PFSK-1 (cell line): Measurements from ENCODE around the gene HGFAC.

Experiments
- FOXP2 ChIP-seq: optimal IDR thresholded peaks from 2 replicates; pipeline ENCODE3; 2011; ENCODE audit warnings: borderline replicate concordance, control low read depth, inconsistent platforms; ENCODE audit not compliant: insufficient read depth; ENCODE audit errors: extremely low read length, extremely low read depth
- POLR2AphosphoS5 ChIP-seq: IDR thresholded peaks from 2 replicates; pipeline ENCODE4 v1.6.1; 2012; ENCODE audit warnings: low read depth, mild to moderate bottlenecking, control low read depth, low read length, moderate library complexity
- SIN3A ChIP-seq: IDR thresholded peaks from 2 replicates; pipeline ENCODE4 v1.6.1; 2012; ENCODE audit warnings: mild to moderate bottlenecking, low read length, moderate library complexity, borderline replicate concordance; ENCODE audit not compliant: insufficient read depth
- TAF1 ChIP-seq: IDR thresholded peaks from 2 replicates; pipeline ENCODE4 v1.6.1; 2012; ENCODE audit warnings: low read length, control low read depth, borderline replicate concordance; ENCODE audit not compliant: insufficient read depth
- TF ChIP-seq, protein P1 (sequence below), 2 experiments: IDR thresholded peaks; 2 replicates each; pipeline versions ENCODE4 v1.6.1 to v1.8.0; 2011 to 2012; ENCODE audit warnings: low read depth in 2 of 2, low read length in 2 of 2, control low read depth in 1 of 2, inconsistent platforms in 1 of 2, mild to moderate bottlenecking in 1 of 2, moderate library complexity in 1 of 2; ENCODE audit not compliant: insufficient read depth in 1 of 2

HGFAC gene

GRCh38 chr4:3476341-3476747 lies 34.6 kb downstream of the HGFAC start:
- TF ChIP-seq SIN3A: no peak
- TF ChIP-seq TAF1: no peak
- TF ChIP-seq, protein P1, sequence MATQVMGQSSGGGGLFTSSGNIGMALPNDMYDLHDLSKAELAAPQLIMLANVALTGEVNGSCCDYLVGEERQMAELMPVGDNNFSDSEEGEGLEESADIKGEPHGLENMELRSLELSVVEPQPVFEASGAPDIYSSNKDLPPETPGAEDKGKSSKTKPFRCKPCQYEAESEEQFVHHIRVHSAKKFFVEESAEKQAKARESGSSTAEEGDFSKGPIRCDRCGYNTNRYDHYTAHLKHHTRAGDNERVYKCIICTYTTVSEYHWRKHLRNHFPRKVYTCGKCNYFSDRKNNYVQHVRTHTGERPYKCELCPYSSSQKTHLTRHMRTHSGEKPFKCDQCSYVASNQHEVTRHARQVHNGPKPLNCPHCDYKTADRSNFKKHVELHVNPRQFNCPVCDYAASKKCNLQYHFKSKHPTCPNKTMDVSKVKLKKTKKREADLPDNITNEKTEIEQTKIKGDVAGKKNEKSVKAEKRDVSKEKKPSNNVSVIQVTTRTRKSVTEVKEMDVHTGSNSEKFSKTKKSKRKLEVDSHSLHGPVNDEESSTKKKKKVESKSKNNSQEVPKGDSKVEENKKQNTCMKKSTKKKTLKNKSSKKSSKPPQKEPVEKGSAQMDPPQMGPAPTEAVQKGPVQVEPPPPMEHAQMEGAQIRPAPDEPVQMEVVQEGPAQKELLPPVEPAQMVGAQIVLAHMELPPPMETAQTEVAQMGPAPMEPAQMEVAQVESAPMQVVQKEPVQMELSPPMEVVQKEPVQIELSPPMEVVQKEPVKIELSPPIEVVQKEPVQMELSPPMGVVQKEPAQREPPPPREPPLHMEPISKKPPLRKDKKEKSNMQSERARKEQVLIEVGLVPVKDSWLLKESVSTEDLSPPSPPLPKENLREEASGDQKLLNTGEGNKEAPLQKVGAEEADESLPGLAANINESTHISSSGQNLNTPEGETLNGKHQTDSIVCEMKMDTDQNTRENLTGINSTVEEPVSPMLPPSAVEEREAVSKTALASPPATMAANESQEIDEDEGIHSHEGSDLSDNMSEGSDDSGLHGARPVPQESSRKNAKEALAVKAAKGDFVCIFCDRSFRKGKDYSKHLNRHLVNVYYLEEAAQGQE (IDR thresholded peaks at IDR 0.05; ENCODE audit: insufficient read depth in 1 of 2, low read depth in 2 of 2, low read length in 2 of 2): no peak

DNA sequence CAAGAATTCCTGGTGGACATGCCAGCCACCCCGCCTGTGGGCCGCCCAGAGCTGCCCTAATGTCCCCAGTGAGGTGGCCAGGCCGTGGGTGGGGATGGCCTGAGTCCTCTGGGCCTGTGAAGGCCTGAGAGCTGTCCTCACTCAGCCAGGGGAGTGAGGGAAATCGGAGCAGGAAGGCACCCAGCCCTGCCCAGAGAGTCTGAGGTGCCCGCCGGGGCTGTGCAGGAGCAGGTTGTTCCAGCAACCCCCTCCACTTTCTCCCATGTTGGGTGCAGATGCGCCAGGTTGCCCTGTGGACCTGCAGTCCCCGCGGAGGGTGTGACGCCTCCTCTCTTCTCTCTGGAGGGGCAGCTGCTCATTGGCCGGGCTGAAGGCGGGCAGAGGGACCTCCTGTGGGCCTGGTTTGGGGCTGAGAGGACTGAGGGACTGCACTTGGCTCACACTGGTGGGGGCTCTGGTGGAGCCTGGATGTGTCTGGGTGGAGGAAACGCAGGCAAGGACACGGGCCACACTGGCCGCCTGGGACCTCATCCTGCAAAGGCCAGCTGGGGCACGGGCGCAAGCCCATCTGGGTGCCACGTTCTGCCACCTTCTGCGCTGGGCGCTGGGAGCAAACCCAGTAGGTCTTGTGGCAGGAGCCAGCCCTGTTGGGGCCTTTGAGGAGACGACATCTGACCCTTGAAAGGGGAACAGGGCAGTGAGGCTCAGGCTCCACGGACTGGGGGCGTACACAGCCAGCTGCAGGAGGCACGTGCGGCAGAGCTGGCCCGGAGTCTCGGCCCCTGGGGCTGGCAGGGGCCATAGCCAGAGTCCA lies 35.4 kb downstream of the HGFAC start:
- TF ChIP-seq SIN3A: no peak
- no peak for TF ChIP-seq FOXP2
- TF ChIP-seq POLR2AphosphoS5: no peak
- TF ChIP-seq TAF1: no peak

DNA sequence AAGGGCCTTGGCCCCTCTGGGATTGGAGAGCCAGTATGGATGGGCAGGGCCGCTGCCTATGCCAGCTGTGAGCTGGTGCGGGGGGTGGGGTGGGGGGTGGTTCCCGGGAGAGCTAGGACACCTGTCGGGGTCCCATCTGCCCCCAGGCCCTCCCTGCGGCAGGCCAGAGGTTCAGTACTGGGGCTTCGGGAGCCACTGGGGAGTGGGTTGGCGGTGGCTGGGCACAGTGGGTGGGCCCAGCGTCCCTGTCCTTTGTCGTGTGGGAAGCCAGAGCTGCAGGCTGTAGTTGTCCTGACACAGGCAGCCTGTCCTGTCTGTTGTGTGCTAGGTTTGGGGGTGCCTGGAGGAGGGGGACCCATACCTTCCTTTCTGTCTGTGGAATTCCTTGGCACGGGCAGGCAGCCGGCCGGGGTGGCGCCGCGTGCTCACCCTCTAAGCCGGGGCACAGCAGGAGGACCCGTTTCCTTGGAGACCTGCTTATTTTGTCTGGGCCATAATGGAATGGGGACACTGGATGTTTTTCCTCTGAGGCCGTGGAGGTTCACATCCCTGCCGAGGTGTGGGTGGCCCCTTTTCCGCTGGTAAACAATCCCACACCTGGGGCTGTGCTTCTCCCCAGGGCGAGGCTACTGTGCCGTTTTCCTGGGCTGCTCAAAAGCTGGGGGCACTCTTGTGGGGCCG lies 36.1 kb downstream of the HGFAC start:
- TF ChIP-seq, protein P1 (IDR thresholded peaks at IDR 0.05; ENCODE audit: insufficient read depth in 1 of 2, low read depth in 2 of 2, low read length in 2 of 2): no peak
- TF ChIP-seq POLR2AphosphoS5 (no peak), SIN3A (no peak), TAF1 (no peak), FOXP2 (no peak)

GRCh38 chr4:3478446-3479357 lies 36.9 kb downstream of the HGFAC start:
- TF ChIP-seq TAF1: no peak
- no peak for TF ChIP-seq FOXP2
- TF ChIP-seq, protein P1 (IDR thresholded peaks at IDR 0.05; ENCODE audit: insufficient read depth in 1 of 2, low read depth in 2 of 2, low read length in 2 of 2): no peak
- TF ChIP-seq SIN3A: no peak
- no peak for TF ChIP-seq POLR2AphosphoS5

DNA sequence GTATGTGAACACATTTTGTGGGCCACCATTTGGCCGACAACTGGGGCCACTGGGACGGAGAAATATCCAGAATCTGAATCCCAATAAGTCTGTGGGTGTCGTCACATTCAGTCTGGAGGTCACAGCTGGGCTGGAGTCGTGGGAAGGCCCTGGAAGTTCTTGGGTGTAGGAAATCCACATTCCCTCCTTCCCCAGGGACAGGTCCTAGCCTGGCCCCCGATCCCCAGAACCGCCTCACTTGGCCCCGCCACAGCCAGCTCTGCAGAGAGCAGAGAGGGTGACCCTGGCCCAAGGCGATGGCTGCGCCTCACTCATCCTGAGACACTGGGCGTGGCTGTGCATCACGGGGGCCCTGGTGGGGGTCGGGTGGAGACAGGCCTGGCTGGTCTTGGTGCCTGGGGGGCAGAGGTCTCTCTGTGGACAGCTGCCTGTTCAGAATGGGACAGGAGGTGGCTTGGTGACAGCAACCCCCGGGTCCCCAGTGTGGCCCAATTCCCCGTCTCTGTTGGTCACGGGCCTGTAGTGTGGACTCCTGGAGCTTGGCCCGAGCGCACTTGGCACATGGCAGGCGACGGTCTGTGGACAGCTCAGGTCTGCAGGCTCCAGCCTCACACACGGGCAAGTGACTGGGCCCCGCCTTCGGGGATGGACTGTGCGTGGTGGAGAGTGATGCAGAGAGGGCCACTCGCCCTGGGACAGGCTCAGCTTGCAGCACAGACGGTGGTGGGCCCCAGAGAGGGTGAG lies 37.8 kb downstream of the HGFAC start:
- TF ChIP-seq TAF1 (no peak), FOXP2 (no peak), POLR2AphosphoS5 (no peak), SIN3A (no peak)
- TF ChIP-seq, protein P1 (IDR thresholded peaks at IDR 0.05; ENCODE audit: insufficient read depth in 1 of 2, low read depth in 2 of 2, low read length in 2 of 2): no peak
